ENCODE results near the gene TGFB1I1. TPM values are rescaled to one million over a fixed set of nuclear protein-coding genes. Genes with fewer than 3 reads are reported as not detected.
"Not testable (repeated sequence)": the region's sequence is repeated elsewhere in the genome, so short reads cannot be mapped to it uniquely, and the experiment has no call there.

TGFB1I1 gene
- polyA plus RNA-seq, 3 donors, result 35.6 to 41.8 (median 36.8) TPM

DNA sequence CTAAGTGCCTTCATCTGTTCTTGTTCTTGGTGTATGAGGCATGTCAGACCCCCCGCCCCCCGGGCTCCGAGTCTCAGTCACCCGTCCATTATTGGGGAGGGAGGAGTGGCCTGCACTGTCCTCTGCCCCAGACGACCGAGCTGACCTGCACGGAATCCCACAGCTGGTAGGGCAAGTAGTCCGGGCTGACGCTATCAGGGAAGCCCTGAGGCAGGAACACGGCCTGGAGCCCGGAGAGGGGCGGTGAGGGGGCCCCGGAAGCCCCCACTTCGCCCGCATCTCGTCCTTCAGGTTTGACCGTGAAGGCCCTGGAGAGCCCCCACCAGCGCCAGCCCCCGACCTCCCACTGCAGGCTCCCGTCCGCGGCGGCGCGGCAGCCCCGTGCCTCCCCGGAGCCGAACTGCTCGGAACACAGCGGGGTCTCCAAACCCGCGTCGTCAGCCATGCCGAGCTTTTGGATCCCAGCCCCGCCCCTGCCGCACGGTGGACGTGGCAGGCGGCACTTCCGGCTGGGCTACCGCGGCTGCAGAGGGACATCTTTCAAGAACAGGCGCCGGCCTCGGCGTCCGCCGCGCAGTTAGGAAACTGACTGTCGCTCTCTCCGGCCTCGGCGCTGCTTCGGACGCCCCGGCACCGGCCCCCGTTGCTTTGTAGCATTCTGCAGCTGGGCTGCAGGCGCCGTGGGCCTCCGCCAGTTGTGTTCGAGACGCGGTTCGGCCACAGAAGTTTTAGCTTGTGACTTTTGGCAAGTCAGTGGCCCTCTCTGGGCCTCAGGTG, 36.2 kb downstream of the TGFB1I1 start, which contains the start of gene RUSF1:
TSS of gene RUSF1 (minus strand) at position 463 of the 777 bp plus-strand sequence. CDS start at position 445, 18 bp downstream.
- DNase-seq (ENCODE audit: low read depth in 3 of 3, low spot score in 2 of 3), result peak; percentile 77 to 86 (median 81)

DNA sequence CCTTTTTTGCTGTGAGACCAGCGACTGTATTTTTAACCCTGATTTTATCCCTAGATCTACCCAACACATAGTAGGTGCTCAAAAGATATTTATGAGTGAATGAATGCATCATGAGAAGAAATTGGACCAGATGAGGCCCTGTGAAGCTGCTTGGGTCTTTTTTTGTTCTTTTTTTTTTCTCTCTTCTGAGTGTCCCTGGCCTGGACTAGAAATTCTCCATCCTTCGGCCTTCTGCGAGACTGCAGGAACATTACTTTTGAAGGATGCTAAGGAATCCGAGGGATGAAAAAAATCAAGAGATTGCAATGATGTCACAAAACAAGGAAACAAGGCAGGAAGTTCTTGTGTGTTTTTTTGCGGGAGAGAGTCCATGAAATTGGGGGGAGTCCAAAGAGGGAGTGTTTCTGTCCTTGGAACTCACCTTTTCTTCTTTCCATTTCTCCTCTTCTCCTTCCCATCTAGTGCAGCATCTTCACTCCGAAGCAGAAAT, 36.8 kb downstream of the TGFB1I1 start:
- no peak for DNase-seq (ENCODE audit: low read depth in 3 of 3, low spot score in 2 of 3)

GRCh38 chr16:31513126-31513525, 41.2 kb downstream of the TGFB1I1 start:
- no peak for DNase-seq (ENCODE audit: low read depth in 3 of 3, low spot score in 2 of 3)

- no peak for DNase-seq (ENCODE audit: low read depth in 3 of 3, low spot score in 2 of 3)
These were observed 41.9 kb downstream of the TGFB1I1 start for GRCh38 chr16:31513884-31514283.

GRCh38 chr16:31517800-31518402, 45.9 kb downstream of the TGFB1I1 start:
- DNase-seq (ENCODE audit: low read depth in 3 of 3, low spot score in 2 of 3), result no peak

GRCh38 chr16:31519759-31520431, 47.9 kb downstream of the TGFB1I1 start:
- DNase-seq (ENCODE audit: low read depth in 3 of 3, low spot score in 2 of 3), result no peak

DNA sequence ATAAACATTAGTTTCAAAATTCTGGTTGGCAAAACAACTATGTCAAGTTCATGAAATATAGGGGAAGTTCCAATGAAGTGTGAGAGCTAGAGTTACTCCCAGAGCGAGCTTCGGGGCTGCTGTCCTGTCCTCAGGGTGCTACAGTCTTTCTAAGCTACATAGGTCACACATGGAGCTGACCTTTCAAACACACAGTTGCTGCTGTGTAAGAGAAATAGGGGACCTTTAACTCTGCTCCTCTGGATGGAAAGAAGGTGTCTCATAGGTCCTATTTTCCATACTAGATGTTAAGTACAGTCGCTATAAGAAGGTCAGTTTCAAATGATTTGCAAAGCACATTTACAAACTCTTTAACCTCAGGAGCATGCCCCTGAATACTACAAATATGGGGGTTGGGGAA, 49.4 kb downstream of the TGFB1I1 start:
- DNase-seq (ENCODE audit: low read depth in 3 of 3, low spot score in 2 of 3), result no peak

DNA sequence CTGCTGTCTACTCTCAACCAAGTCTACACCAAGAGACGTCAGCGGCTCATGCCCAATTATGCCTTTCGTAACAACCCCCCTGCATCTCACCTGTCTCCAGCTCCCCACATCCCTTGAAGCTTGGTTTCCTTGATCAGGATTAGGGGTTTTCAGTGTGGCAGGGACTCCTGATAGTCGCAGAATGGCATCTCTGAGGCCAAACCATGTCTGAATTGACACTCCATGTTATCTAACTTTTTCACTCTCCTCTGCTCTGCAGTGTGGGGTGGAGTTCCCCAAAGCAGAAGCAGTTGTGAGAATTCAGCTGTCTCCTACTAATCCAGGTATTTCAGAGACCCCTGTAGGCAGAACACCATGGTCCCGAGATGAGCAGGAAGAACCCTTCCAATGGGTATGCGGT, 50.1 kb downstream of the TGFB1I1 start:
- DNase-seq (ENCODE audit: low read depth in 3 of 3, low spot score in 2 of 3), result no peak

GRCh38 chr16:31523768-31524167, 51.8 kb downstream of the TGFB1I1 start:
- not testable (repeated sequence) for DNase-seq (ENCODE audit: low read depth in 3 of 3, low spot score in 2 of 3)

DNA sequence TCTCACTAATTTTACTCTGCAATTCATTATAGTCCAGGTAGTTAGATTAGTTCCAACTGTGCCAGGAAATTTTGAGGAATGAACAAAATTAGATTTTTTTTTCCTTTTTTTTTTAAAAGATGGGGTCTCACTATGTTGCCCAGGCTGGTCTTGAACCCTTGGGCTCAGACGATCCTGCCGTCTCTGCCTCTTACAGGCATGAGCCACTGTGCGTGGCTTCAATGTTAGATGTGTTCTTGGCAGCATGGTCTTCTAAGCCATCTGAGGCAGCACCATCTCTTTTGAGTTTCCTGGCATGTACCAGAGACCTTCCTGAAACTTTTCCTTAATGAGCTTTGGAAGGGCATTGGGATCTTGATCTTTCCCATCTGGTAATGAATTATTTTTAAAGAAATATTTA, 53.2 kb downstream of the TGFB1I1 start:
- DNase-seq (ENCODE audit: low read depth in 3 of 3, low spot score in 2 of 3), result no peak

Other genes starting within 250 kb of the TGFB1I1 start
- 1 to 10 TPM; 1.5 to 2.0 (median 1.9) TPM for gene ITGAM, start 212.2 kb upstream of the TGFB1I1 start, polyA plus RNA-seq (ENCODE audit: insufficient read length in 3 of 3)
- under 1 TPM; 0.53 to 0.69 (median 0.57) TPM for gene ITGAX, start 117.0 kb upstream of the TGFB1I1 start, polyA plus RNA-seq (ENCODE audit: insufficient read length in 3 of 3)
- gene ITGAD, start 78.8 kb upstream of the TGFB1I1 start, polyA plus RNA-seq (ENCODE audit: insufficient read length in 3 of 3), result under 1 TPM; 0.21 to 0.39 (median 0.23) TPM
- gene COX6A2, start 43.8 kb upstream of the TGFB1I1 start, polyA plus RNA-seq (ENCODE audit: insufficient read length in 3 of 3), result under 1 TPM; 0.55 to 0.92 (median 0.86) TPM
- gene ZNF843, start 29.4 kb upstream of the TGFB1I1 start, polyA plus RNA-seq (ENCODE audit: insufficient read length in 3 of 3), result 1 to 10 TPM; 2.4 to 2.9 (median 2.4) TPM
- 10 to 100 TPM in 1 of 3 donors, 1 to 10 TPM in 2; 9.2 to 10.8 (median 9.4) TPM for gene ARMC5, start 12.7 kb upstream of the TGFB1I1 start, polyA plus RNA-seq (ENCODE audit: insufficient read length in 3 of 3)
- 10 to 100 TPM; 41.1 to 46.7 (median 42.4) TPM for gene SLC5A2, start 11.0 kb downstream of the TGFB1I1 start, polyA plus RNA-seq (ENCODE audit: insufficient read length in 3 of 3)
- gene RUSF1, start 36.2 kb downstream of the TGFB1I1 start, polyA plus RNA-seq (ENCODE audit: insufficient read length in 3 of 3), result 10 to 100 TPM; 69.2 to 72.4 (median 71.8) TPM
- 1 to 10 TPM; 6.2 to 9.4 (median 8.4) TPM for gene AHSP, start 55.7 kb downstream of the TGFB1I1 start, polyA plus RNA-seq (ENCODE audit: insufficient read length in 3 of 3)